HepG2 (cell line): ENCODE data around the gene COX6B1. TPM values are rescaled to one million over a fixed set of nuclear protein-coding genes. Genes with fewer than 3 reads are reported as not detected.
A peak's percentile ranks its signal among the peaks of the same experiment; 100 is the strongest.

Source experiments
- FOXK1 ChIP-seq: sonication (generic); formaldehyde crosslinking; IDR thresholded peaks from 2 replicates; pipeline ENCODE4 v1.4.0; 2020; ENCODE audit warnings: low read depth, missing genetic modification reagents, borderline replicate concordance
- GATAD2A ChIP-seq: IDR thresholded peaks from 2 replicates; pipeline ENCODE4 v1.6.1; 2016
- HES4 ChIP-seq: sonication (generic); formaldehyde crosslinking; IDR thresholded peaks from 2 replicates; pipeline ENCODE4 v1.9.0; 2021; ENCODE audit warnings: mild to moderate bottlenecking, missing genetic modification reagents, borderline replicate concordance
- KMT2A ChIP-seq: sonication (generic); formaldehyde crosslinking; IDR thresholded peaks from 2 replicates; pipeline ENCODE4 v1.4.0; 2020; ENCODE audit warnings: missing genetic modification reagents
- NFYC ChIP-seq: IDR thresholded peaks from 2 replicates; pipeline ENCODE4 v1.6.1; 2016; ENCODE audit warnings: missing genetic modification reagents, missing compliant biosample characterization
- RBM39 ChIP-seq: fragments of 200-400 bp; formaldehyde crosslinking; IDR thresholded peaks from one replicate; pipeline ENCODE4 v1.6.1; 2018; ENCODE audit warnings: antibody characterized with exemption, mild to moderate bottlenecking, low read depth, low read length; ENCODE audit not compliant: poor library complexity, severe bottlenecking
- REXO4 ChIP-seq: sonication (generic); formaldehyde crosslinking; IDR thresholded peaks from 2 replicates; pipeline ENCODE4 v1.8.0; 2022; ENCODE audit warnings: missing genetic modification reagents, mild to moderate bottlenecking, borderline replicate concordance
- SNAI1 ChIP-seq: sonication (generic); formaldehyde crosslinking; IDR thresholded peaks from 2 replicates; pipeline ENCODE4 v1.5.0; 2020; ENCODE audit warnings: mild to moderate bottlenecking, missing genetic modification reagents, borderline replicate concordance
- SRSF1 ChIP-seq: fragments of 200-400 bp; formaldehyde crosslinking; optimal IDR thresholded peaks from 2 replicates; pipeline ENCODE3; 2017; ENCODE audit warnings: mild to moderate bottlenecking, low read depth, low read length, moderate library complexity
- STAT5B ChIP-seq: sonication (generic); formaldehyde crosslinking; IDR thresholded peaks from 2 replicates; pipeline ENCODE4 v1.4.0; 2020; ENCODE audit warnings: missing genetic modification reagents
- ZNF30 ChIP-seq: sonication (generic); formaldehyde crosslinking; IDR thresholded peaks from 2 replicates; pipeline ENCODE4 v1.5.0; 2020; ENCODE audit warnings: mild to moderate bottlenecking, missing genetic modification reagents
- ZNF549 ChIP-seq: sonication (generic); formaldehyde crosslinking; IDR thresholded peaks from 2 replicates; pipeline ENCODE4 v1.5.0; 2020; ENCODE audit warnings: missing genetic modification reagents
- ZNF616 ChIP-seq: sonication (generic); formaldehyde crosslinking; IDR thresholded peaks from 2 replicates; pipeline ENCODE4 v1.5.0; 2020; ENCODE audit warnings: low read depth, mild to moderate bottlenecking, missing genetic modification reagents
- ZNF737 ChIP-seq: sonication (generic); formaldehyde crosslinking; IDR thresholded peaks from 2 replicates; pipeline ENCODE4 v1.5.0; 2020; ENCODE audit warnings: missing genetic modification reagents, mild to moderate bottlenecking, borderline replicate concordance
- polyA plus RNA-seq, 8 experiments: library from polyadenylated mRNA; depleted of rRNA in 3 of 8; stranded (reverse) in 7 of 8; unstranded in 1 of 8; fragments of >200 nt; fragmentation: Illumina TruSeq in 4 of 8; extraction: Trizol in 4 of 8; gene quantifications; 2 replicates each; pipeline versions ENCODE4 v1.2.1 to v1.2.3, GENCODE V29; 2011 to 2016; ENCODE audit warnings: low read depth in 4 of 8, missing spikeins in 1 of 8, mixed read lengths in 1 of 8; ENCODE audit not compliant: insufficient read depth in 1 of 8
- total RNA-seq, 5 experiments: library from RNA; depleted of rRNA; stranded (reverse); fragments of >200 nt; fragmentation: Illumina TruSeq; extraction: Trizol; gene quantifications; 2 replicates each; pipeline ENCODE4 v1.2.3, GENCODE V29; 2016; ENCODE audit warnings: low read depth in 1 of 5
- TF ChIP-seq, protein P1 (sequence below): sonication (generic); formaldehyde crosslinking; IDR thresholded peaks from 2 replicates; pipeline ENCODE4 v1.4.0; 2020; ENCODE audit warnings: missing genetic modification reagents
- TF ChIP-seq, protein P2 (sequence below): sonication (generic); formaldehyde crosslinking; IDR thresholded peaks from 2 replicates; pipeline ENCODE4 v1.5.1; 2020; ENCODE audit warnings: mild to moderate bottlenecking, missing genetic modification reagents, moderate library complexity
- TF ChIP-seq, protein P3 (sequence below): conservative IDR thresholded peaks from 2 replicates; pipeline ENCODE4 v1.6.1; 2018; ENCODE audit warnings: missing genetic modification reagents
- TF ChIP-seq, protein P4 (sequence below): sonication (generic); formaldehyde crosslinking; IDR thresholded peaks from 2 replicates; pipeline ENCODE4 v1.5.1; 2020; ENCODE audit warnings: mild to moderate bottlenecking, missing genetic modification reagents

Gene COX6B1
- total and polyA plus RNA-seq, 2 of the 13 experiments (the other 11 are each of a cell fraction or from before 2014, with no cell fraction given), result 481 to 487 TPM

DNA sequence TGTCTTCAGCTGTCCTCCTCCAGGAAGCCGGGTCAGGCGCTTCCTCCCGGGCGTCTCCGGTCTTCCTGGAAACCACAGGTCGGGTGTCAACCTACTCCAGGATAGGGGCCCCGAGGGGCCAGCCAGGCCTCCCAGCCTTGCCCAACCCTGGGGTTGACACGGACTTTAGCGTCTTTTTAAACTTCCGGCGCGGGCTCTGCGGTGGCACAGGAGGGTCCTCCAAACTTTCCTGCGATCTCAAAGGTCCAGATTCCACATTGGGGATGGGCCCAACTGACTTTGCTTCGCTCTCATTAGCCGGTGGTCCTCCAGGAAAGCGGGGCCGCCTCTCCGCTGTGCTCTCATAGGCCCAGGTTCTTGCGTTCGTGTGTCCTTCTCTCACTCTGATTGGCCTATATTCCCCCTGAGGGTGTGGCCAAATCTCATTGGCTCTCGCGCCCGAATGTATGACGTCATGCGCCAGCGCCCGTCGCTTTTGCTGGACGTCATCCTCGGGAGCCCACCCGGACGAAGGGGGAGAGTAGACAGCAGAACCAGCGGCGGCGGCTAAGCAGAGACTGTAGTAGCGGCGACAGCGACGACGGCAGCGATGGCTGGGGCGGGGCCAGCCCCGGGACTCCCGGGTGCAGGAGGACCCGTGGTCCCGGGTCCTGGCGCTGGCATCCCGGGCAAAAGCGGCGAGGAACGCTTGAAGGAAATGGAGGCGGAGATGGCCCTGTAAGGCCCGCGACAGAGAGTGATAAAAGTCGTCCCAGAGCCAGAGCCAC is 19.4 kb upstream of the COX6B1 start, which contains the start of gene RBM42 (continued):
- TF ChIP-seq, protein P1, sequence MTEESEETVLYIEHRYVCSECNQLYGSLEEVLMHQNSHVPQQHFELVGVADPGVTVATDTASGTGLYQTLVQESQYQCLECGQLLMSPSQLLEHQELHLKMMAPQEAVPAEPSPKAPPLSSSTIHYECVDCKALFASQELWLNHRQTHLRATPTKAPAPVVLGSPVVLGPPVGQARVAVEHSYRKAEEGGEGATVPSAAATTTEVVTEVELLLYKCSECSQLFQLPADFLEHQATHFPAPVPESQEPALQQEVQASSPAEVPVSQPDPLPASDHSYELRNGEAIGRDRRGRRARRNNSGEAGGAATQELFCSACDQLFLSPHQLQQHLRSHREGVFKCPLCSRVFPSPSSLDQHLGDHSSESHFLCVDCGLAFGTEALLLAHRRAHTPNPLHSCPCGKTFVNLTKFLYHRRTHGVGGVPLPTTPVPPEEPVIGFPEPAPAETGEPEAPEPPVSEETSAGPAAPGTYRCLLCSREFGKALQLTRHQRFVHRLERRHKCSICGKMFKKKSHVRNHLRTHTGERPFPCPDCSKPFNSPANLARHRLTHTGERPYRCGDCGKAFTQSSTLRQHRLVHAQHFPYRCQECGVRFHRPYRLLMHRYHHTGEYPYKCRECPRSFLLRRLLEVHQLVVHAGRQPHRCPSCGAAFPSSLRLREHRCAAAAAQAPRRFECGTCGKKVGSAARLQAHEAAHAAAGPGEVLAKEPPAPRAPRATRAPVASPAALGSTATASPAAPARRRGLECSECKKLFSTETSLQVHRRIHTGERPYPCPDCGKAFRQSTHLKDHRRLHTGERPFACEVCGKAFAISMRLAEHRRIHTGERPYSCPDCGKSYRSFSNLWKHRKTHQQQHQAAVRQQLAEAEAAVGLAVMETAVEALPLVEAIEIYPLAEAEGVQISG, result peak; percentile 90
- peak; percentile 56 for TF ChIP-seq GATAD2A (CRISPR knock-in tag)
- TF ChIP-seq HES4 (CRISPR knock-in tag), result no peak
- no peak for TF ChIP-seq ZNF549
- no peak for TF ChIP-seq REXO4 (CRISPR knock-in tag)
- TF ChIP-seq, protein P2, sequence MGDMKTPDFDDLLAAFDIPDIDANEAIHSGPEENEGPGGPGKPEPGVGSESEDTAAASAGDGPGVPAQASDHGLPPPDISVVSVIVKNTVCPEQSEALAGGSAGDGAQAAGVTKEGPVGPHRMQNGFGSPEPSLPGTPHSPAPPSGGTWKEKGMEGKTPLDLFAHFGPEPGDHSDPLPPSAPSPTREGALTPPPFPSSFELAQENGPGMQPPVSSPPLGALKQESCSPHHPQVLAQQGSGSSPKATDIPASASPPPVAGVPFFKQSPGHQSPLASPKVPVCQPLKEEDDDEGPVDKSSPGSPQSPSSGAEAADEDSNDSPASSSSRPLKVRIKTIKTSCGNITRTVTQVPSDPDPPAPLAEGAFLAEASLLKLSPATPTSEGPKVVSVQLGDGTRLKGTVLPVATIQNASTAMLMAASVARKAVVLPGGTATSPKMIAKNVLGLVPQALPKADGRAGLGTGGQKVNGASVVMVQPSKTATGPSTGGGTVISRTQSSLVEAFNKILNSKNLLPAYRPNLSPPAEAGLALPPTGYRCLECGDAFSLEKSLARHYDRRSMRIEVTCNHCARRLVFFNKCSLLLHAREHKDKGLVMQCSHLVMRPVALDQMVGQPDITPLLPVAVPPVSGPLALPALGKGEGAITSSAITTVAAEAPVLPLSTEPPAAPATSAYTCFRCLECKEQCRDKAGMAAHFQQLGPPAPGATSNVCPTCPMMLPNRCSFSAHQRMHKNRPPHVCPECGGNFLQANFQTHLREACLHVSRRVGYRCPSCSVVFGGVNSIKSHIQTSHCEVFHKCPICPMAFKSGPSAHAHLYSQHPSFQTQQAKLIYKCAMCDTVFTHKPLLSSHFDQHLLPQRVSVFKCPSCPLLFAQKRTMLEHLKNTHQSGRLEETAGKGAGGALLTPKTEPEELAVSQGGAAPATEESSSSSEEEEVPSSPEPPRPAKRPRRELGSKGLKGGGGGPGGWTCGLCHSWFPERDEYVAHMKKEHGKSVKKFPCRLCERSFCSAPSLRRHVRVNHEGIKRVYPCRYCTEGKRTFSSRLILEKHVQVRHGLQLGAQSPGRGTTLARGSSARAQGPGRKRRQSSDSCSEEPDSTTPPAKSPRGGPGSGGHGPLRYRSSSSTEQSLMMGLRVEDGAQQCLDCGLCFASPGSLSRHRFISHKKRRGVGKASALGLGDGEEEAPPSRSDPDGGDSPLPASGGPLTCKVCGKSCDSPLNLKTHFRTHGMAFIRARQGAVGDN (CRISPR knock-in tag), result peak; percentile 79
- peak; percentile 98 for TF ChIP-seq NFYC (CRISPR knock-in tag)
- no peak for TF ChIP-seq ZNF30 (CRISPR knock-in tag)
- no peak for TF ChIP-seq SRSF1
- TF ChIP-seq, protein P3, sequence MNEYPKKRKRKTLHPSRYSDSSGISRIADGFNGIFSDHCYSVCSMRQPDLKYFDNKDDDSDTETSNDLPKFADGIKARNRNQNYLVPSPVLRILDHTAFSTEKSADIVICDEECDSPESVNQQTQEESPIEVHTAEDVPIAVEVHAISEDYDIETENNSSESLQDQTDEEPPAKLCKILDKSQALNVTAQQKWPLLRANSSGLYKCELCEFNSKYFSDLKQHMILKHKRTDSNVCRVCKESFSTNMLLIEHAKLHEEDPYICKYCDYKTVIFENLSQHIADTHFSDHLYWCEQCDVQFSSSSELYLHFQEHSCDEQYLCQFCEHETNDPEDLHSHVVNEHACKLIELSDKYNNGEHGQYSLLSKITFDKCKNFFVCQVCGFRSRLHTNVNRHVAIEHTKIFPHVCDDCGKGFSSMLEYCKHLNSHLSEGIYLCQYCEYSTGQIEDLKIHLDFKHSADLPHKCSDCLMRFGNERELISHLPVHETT (CRISPR knock-in tag), result 0 out of 2 replicates have a peak, but pooled peaks have one; percentile 43
- no peak for TF ChIP-seq SNAI1 (CRISPR knock-in tag)
- no peak for TF ChIP-seq STAT5B (CRISPR knock-in tag)
- TF ChIP-seq FOXK1 (CRISPR knock-in tag), result peak; percentile 95; the same call in 1 of the 2 replicates
- TF ChIP-seq KMT2A, result peak; percentile 88
- peak; percentile 84 for TF ChIP-seq RBM39
- TF ChIP-seq, protein P4, sequence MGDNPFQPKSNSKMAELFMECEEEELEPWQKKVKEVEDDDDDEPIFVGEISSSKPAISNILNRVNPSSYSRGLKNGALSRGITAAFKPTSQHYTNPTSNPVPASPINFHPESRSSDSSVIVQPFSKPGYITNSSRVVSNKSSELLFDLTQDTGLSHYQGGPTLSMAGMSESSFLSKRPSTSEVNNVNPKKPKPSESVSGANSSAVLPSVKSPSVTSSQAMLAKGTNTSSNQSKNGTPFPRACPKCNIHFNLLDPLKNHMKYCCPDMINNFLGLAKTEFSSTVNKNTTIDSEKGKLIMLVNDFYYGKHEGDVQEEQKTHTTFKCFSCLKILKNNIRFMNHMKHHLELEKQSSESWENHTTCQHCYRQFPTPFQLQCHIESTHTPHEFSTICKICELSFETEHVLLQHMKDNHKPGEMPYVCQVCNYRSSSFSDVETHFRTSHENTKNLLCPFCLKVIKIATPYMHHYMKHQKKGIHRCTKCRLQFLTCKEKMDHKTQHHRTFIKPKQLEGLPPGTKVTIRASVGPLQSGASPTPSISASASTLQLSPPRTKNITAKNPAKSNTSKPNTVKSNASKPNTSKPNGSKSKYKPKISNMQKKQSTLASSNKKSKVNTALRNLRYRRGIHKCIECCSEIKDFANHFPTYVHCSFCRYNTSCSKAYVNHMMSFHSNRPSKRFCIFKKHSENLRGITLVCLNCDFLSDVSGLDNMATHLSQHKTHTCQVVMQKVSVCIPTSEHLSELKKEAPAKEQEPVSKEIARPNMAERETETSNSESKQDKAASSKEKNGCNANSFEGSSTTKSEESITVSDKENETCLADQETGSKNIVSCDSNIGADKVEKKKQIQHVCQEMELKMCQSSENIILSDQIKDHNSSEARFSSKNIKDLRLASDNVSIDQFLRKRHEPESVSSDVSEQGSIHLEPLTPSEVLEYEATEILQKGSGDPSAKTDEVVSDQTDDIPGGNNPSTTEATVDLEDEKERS (CRISPR knock-in tag), result no peak
- no peak for TF ChIP-seq ZNF616
- TF ChIP-seq ZNF737 (CRISPR knock-in tag), result no peak
